Measurements from ENCODE around the gene PRKN. TPM values are rescaled to one million over a fixed set of nuclear protein-coding genes. Genes with fewer than 3 reads are reported as not detected.

Gene PRKN
- total RNA-seq, 2 donors from 2014 or later: 3.3 to 4.8 TPM

DNA sequence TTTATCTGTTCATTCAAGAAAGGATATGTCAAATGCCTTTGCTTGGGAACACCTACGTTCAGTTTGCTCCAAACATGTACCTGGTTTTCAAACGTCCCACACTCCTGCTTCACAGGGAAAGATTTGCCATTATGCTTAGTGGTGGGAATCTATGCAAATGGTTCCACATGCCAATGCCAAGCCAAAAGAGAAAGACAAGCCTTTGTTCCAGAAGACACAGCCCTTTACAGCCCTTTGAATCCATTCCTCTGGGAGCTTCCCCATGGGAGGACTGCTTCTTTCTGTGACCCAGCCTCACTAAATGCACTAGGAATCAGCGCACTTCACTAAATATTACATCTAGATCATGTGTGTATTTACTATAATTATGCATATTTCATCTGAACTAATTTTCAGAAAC is 619.5 kb downstream of the PRKN start:
- Mint-ChIP-seq H3K27me3 (ENCODE audit: insufficient read depth) (no peaks in the 10 kb centered on the region), H3K9me3 (no peaks in the 10 kb centered on the region), H3K4me1 (no peaks in the 10 kb centered on the region), H3K4me3 (no peak overlapping the region), H3K27ac (no peak overlapping the region), H3K36me3 (ENCODE audit: low read depth) (no peaks in the 10 kb centered on the region)
- no peak for DNase-seq
- Histone ChIP-seq H3K4me1 (ENCODE audit: control insufficient read depth, insufficient read depth, low read length) (no peaks in the 10 kb centered on the region), H3K27ac (ENCODE audit: low read depth, low read length) (no peak overlapping the region), H3K9ac (ENCODE audit: extremely low read depth, low read length, poor library complexity, severe bottlenecking) (no peak overlapping the region), H3K4me3 (ENCODE audit: low read length) (no peak overlapping the region), H3K9me3 (ENCODE audit: control insufficient read depth, low read length) (no peaks in the 10 kb centered on the region), H3K27me3 (ENCODE audit: control insufficient read depth, insufficient read depth, low read length, poor library complexity, severe bottlenecking) (no peaks in the 10 kb centered on the region), H3K36me3 (ENCODE audit: control insufficient read depth, insufficient read depth, low read length) (no peaks in the 10 kb centered on the region)
- WGBS, 2 experiments (ENCODE audit: insufficient coverage in 1 of 2, insufficient read length in 1 of 2): 58 to 73% methylated on average over 2 to 3 of the region's 3 CpGs
- no peak for TF ChIP-seq CTCF (conservative IDR thresholded peaks at IDR 0.05)

GRCh38 chr6:162100096-162100495 is 627.5 kb downstream of the PRKN start:
- no peaks in the 10 kb centered on the region for H3K4me1 ChIP-seq (ENCODE audit: control insufficient read depth, insufficient read depth, low read length)
- no peak overlapping the region for H3K9ac ChIP-seq (ENCODE audit: extremely low read depth, low read length, poor library complexity, severe bottlenecking)
- TF ChIP-seq CTCF (conservative IDR thresholded peaks at IDR 0.05): no peak
- H3K36me3 ChIP-seq (ENCODE audit: control insufficient read depth, insufficient read depth, low read length): no peaks in the 10 kb centered on the region
- no peak overlapping the region for H3K4me3 ChIP-seq (ENCODE audit: low read length)
- no peaks in the 10 kb centered on the region for H3K27me3 ChIP-seq (ENCODE audit: control insufficient read depth, insufficient read depth, low read length, poor library complexity, severe bottlenecking)
- H3K4me3 Mint-ChIP-seq: no peak overlapping the region
- DNase-seq: no peak
- no peaks in the 10 kb centered on the region for H3K4me1 Mint-ChIP-seq
- no peaks in the 10 kb centered on the region for H3K27me3 Mint-ChIP-seq (ENCODE audit: insufficient read depth)
- H3K27ac Mint-ChIP-seq: no peak overlapping the region
- H3K27ac ChIP-seq (ENCODE audit: low read depth, low read length): no peak overlapping the region
- peaks cover 5% of the 10 kb centered on the region for H3K9me3 Mint-ChIP-seq
- H3K36me3 Mint-ChIP-seq (ENCODE audit: low read depth): no peaks in the 10 kb centered on the region
- WGBS, 2 experiments (ENCODE audit: insufficient coverage in 1 of 2, insufficient read length in 1 of 2): 70 to 92% methylated on average over 2 to 5 of the region's 5 CpGs
- no peaks in the 10 kb centered on the region for H3K9me3 ChIP-seq (ENCODE audit: control insufficient read depth, low read length)

DNA sequence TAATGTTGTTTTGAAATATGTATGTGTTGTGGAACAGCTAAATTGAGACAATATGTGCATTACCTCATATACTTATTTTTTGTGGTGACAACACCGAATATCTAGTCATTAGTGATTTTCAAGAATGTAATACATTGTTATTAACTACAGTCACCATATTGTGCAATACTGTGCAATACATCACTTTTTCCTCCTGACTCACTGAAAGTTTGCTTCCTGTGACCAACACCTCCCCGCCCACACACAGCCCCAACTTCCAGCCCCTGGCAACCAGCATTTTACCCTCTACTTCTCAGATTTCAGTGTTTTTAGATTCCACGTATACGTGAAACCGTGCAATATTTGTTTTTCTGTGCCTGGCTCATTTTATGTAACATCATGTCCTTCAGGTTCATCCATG is 627.9 kb downstream of the PRKN start:
- no peaks in the 10 kb centered on the region for H3K9me3 ChIP-seq (ENCODE audit: control insufficient read depth, low read length)
- H3K36me3 ChIP-seq (ENCODE audit: control insufficient read depth, insufficient read depth, low read length): no peaks in the 10 kb centered on the region
- WGBS, 2 experiments (ENCODE audit: insufficient coverage in 1 of 2, insufficient read length in 1 of 2): 89 to 92% methylated on average over 4 to 5 of the region's 5 CpGs
- Mint-ChIP-seq H3K36me3 (ENCODE audit: low read depth) (no peaks in the 10 kb centered on the region), H3K4me3 (no peak overlapping the region), H3K9me3 (peaks cover 5% of the 10 kb centered on the region), H3K27ac (no peak overlapping the region), H3K4me1 (no peaks in the 10 kb centered on the region), H3K27me3 (ENCODE audit: insufficient read depth) (no peaks in the 10 kb centered on the region)
- H3K4me1 ChIP-seq (ENCODE audit: control insufficient read depth, insufficient read depth, low read length): no peaks in the 10 kb centered on the region
- H3K27me3 ChIP-seq (ENCODE audit: control insufficient read depth, insufficient read depth, low read length, poor library complexity, severe bottlenecking): no peaks in the 10 kb centered on the region
- no peak overlapping the region for H3K9ac ChIP-seq (ENCODE audit: extremely low read depth, low read length, poor library complexity, severe bottlenecking)
- no peak overlapping the region for H3K27ac ChIP-seq (ENCODE audit: low read depth, low read length)
- DNase-seq: no peak
- no peak overlapping the region for H3K4me3 ChIP-seq (ENCODE audit: low read length)
- TF ChIP-seq CTCF (conservative IDR thresholded peaks at IDR 0.05): no peak

Measured in endodermal cell (in vitro differentiated cells).